SK-N-SH (cell line): ENCODE measurements around the gene SFT2D1.

Experiments used
- FOXJ3 ChIP-seq: sonication (generic); formaldehyde crosslinking; IDR thresholded peaks from 2 replicates; pipeline ENCODE4 v1.5.1; 2020; ENCODE audit warnings: mild to moderate bottlenecking, missing genetic modification reagents
- RFX5 ChIP-seq: IDR thresholded peaks from 2 replicates; pipeline ENCODE4 v1.6.1; 2012; ENCODE audit warnings: mild to moderate bottlenecking, improper control_type of control experiment, low read length

DNA sequence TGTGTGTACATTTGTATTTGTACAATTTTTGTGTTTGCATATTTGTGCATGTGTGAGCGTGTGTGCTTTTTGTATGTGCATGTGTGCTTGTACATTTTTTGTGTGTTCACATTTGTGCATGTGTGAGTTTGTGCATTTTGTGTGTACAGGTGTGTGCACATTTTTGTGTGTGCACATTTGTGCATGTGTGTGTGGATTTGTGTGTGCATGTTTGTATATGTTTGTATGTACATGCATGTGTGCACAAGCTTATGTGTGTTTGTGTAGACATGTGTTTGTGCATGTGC lies 63.0 kb downstream of the SFT2D1 start:
- no peak for TF ChIP-seq FOXJ3 (CRISPR knock-in tag)
- no peak for TF ChIP-seq RFX5
